HG02623 (cell line): ENCODE measurements around the gene KRTAP10-8.
"Not testable (repeated sequence)": the region's sequence is repeated elsewhere in the genome, so short reads cannot be mapped to it uniquely, and the experiment has no call there.

ENCODE experiments used
- ATAC-seq: cut with Tn5 transposase; IDR thresholded peaks from one replicate; pipeline ENCODE4 v1.9.1; 2021; ENCODE audit warnings: moderate library complexity; ENCODE audit not compliant: unreplicated experiment

The KRTAP10-8 gene

GRCh38 chr21:44579056-44579832, 32.6 kb upstream of the KRTAP10-8 start:
- no peak for ATAC-seq

GRCh38 chr21:44579833-44580144, 32.1 kb upstream of the KRTAP10-8 start:
- ATAC-seq, result no peak

DNA sequence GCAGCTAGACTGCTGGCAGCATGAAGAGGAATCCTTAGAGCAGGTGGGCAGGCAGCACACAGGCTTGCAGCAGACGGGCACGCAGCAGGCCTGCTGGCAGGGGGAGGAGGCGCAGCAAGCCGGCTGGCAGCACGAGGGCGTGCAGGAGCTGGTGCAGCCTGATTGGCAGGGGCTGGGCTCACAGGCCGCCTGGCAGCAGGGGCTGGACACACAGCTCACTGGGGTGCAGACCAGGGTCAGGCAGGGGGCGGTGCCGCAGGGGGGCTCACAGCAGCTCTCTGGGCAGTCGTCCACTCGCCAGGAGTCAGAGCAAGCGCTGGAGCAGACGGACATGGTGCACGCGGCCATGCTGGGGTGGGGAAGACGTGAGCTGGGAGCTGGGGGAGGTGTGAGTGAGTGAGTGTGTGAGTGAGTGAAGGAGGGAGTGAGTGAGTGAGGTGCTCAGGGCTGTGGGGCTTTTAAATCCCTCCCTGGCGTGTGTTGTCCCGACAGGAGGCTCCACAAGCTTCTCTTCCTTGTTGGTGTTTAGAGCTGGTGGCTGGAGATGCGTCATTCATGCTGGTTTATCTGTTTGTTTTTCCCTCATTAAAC, 31.6 kb upstream of the KRTAP10-8 start, which contains the start of gene KRTAP10-5:
Gene KRTAP10-5 (minus strand): TSS at position 374 of the 591 bp plus-strand sequence. CDS start 26 bp downstream, at position 348.
- not testable (repeated sequence) for ATAC-seq

GRCh38 chr21:44581158-44581557, 30.7 kb upstream of the KRTAP10-8 start:
- ATAC-seq, result no peak

DNA sequence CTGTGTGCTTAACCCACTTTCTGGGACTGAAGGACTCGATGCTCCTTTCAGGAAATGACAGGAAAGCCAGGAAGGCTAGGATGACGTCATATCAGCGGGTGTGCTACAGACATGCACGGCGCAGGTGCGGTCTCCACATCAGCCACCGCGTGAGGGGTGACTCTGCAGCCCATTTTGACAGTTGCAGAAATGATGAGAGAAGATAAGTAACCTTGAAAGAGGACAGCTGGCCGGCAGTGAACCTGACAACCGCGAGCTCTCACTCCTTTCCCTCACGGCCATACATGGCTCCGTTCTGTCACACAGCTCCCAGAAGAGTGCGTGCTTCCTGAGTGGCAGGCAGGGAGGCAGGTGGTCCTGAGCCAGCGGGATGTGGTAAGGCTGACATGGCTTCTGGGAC, 29.8 kb upstream of the KRTAP10-8 start:
- no peak for ATAC-seq

DNA sequence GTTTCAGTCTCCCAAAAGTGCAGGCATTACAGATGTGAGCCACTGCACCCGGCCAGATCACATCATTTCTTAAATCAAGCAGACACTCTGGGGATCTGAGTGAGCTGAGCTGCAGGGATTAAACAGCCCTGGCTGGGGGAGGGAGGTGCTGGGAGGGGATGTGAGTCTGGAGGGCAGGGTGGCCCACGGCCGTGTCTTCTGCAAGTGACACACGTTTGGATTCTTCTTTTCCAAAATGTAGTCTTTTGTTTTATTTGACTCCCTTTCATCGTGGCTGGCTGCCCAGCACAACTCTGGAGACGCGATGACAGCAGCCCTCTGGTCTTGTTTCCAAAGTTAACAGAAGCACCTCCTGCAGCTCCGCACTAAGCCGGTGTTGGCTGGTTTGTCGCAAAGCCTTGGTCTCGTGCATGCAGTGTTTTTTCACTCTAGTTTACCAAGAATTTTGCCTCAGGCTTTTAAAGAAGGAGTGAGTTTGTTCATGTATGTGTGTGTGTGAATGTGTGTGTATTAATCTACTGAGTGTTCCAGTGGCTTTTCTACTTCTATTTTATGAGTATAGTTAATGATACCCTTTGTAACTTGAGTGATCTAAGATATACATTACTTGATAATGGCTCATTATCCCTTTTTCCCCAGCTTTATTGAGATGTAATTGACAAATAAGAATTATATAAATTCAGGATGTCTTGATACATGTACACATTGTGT, 28.6 kb upstream of the KRTAP10-8 start:
- no peak for ATAC-seq

GRCh38 chr21:44583800-44584147, 28.1 kb upstream of the KRTAP10-8 start:
- ATAC-seq, result no peak

DNA sequence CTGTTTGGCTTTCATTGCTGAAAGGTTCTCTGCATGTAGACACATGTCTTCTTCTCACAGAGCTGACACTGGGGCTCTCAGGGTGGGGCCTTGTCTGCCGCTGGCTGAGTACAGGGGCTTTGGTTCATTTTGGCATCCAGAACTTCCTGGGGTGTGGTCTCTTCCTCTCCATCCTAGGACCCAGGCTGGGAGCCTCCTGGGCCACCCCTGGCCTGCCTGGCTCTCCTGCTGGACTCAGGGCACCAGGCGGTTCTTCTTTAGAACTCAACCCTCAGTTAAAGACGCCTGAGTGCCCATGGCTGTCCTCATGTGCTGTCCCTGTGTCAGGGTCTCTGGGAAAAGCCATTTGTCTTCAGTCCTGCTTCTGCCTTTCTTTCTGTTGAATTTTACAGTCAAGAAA, 26.0 kb upstream of the KRTAP10-8 start:
- no peak for ATAC-seq

GRCh38 chr21:44589094-44589493, 22.8 kb upstream of the KRTAP10-8 start:
- no peak for ATAC-seq

DNA sequence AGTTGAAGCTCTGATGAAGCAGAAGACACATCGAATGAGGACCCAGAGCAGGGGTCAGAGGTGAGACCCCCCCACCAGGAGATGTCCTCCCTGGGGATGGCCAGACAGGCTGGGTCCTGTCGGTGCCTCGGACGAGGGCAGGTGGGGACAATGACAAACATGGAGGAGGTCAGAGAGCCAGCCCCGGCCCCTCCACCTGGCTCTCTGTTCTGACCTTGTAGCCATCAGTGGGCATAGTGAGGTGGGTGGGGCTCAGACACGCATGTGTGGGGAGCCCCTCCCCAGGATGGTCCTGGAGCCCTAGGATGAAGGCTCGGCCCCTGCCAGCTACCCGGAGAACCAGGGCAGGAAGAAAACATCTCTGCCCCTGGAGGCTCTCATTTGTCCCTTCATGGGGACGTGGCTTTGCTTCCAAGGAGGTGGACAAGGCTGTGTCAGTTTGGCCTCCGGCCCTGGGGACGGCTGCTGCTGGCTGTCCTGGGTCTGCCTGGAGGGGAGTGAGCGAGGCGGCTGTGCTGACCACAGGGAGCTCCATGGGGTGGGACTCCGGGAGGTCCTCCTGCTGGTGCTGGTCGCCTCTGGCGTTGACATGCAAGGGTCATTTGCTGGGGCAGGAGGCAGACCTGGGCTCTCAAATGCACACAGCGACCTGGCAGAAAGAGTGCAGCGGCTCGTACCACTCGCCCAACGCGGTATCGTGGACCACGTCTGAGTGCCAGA, 22.1 kb upstream of the KRTAP10-8 start:
- ATAC-seq, result no peak

DNA sequence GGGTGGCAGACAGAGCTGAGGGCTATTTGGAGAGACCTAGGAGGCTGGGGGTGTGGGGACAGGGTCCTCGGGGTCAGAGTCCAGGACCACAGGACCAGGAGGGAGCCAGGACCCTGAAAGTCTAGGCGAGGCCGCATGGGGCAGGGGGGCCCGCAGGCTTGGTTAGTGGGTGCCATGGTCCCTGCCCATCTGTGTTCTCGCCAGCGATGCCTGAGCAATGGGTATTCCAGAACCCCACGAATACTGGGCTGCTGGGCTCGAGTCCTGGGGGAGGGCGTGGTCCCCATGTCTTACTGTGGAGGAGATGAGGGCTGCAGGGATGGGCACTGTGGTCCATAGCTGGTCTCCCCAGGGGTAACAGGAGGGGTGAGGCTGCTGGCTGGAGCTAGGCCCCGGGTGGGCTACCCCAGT, 21.6 kb upstream of the KRTAP10-8 start:
- no peak for ATAC-seq

GRCh38 chr21:44590897-44591800, 20.7 kb upstream of the KRTAP10-8 start:
- ATAC-seq, result not testable (repeated sequence)

- ATAC-seq, result not testable (repeated sequence)
Measured at GRCh38 chr21:44591801-44592130, 20.1 kb upstream of the KRTAP10-8 start.

- ATAC-seq, result no peak
Measured at GRCh38 chr21:44592446-44593311, 19.2 kb upstream of the KRTAP10-8 start, which contains the start of gene KRTAP10-6. Gene KRTAP10-6 (minus strand): TSS chr21:44592505. CDS start chr21:44592484, 21 bp downstream.

DNA sequence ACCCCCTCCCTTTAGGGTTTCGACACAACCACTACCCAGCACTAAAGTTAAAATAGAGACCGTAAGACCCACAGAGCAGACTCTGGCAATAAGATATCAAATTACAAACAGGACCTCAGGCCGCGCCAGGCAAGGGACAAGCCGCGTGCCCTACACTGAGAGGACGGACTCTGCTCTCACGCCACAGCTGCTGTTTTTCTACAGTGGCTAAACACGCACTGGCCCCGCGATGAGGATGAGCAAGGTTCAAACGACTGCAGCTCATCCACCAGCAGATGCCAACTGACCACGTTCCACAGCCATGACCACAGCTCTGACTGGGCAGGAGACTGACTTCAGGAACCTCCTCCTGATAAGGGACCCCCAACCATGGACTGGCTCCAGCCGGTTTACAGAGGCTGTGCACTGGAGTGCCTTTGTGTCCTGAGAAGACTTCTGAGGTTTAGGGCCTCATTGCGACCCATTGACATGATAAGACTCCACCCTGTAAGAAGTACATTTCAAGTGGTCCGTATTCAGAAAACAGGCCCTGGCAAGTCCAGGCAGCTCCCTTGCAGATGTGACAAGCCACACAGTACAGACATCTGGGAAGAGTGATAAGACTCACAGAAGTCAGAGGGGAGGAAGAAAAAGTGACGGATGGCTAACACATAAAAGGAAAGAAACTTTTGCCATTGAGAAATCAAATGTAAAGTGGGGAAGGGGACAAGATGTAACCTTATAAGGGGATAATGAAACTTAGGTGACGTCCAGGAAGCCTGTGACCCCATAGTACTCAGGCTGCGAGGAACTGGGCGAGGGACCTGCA, 18.1 kb upstream of the KRTAP10-8 start:
- no peak for ATAC-seq

DNA sequence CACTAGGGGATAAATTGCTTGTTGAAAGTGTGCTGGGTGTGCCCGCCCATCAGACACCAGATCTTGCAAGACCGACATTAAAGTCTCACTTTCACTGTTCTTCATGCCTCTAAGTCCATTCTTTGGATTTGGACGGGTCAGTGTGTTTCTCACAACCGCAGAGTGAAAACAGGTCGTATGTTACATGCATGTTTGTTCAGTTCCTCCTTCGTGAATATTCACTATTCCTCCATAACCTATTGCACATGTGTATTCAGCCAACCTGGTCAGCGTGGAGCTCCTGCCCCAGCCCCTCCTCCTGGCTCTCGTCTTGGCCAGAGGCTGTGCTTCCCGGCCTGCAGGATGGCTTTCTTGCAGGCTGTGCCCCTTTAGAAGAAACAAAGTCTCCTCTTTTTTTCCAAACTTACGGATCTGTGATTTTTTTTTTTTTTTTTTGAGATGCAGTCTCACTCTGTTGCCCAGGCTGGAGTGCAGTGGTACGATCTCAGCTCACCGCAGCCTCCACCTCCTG, 17.4 kb upstream of the KRTAP10-8 start:
- ATAC-seq, result no peak

DNA sequence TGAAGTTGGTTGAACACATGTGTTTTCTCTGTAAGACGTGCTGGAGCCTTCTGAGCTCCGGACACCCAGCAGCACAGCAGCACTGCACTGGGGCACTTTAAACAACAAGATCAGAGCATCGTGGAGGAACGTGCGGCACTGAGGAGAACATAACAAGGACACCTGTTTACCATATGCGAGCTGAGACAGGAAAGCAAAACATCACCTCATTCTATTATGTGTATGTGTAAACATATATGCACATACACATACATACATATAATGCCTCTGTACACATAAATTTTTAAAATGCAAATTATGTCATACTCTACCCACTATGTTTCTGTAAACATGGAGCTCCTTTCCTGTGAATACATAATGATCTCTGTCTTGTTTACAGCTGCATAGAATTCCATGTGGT, 16.4 kb upstream of the KRTAP10-8 start:
- ATAC-seq, result no peak

- ATAC-seq, result no peak
Measured at GRCh38 chr21:44596068-44596725, 15.7 kb upstream of the KRTAP10-8 start.
